GM10266 (cell line): ENCODE data around the gene WDR73.

Experiments
- DNase-seq: peaks from one replicate; pipeline ENCODE4 v3.0.0; 2012; ENCODE audit errors: extremely low spot score
- CTCF ChIP-seq: IDR thresholded peaks from 2 replicates; pipeline ENCODE4 v1.5.1; 2012; ENCODE audit warnings: mild to moderate bottlenecking, low read depth; ENCODE audit not compliant: control insufficient read depth, insufficient read depth; ENCODE audit errors: missing control alignments

The WDR73 gene

GRCh38 chr15:84653910-84654688 lies at the start of gene WDR73:
Gene WDR73, minus strand, starts transcription at chr15:84654283. Its CDS starts 9 bp downstream, at chr15:84654274.
- TF ChIP-seq CTCF: no peak
- peak; percentile 94 for DNase-seq

- TF ChIP-seq CTCF: no peak
- no peak for DNase-seq
Observed at GRCh38 chr15:84703808-84704207, 49.7 kb upstream of the WDR73 start.

GRCh38 chr15:84702961-84703482 lies 48.9 kb upstream of the WDR73 start:
- no peak for DNase-seq
- no peak for TF ChIP-seq CTCF

- DNase-seq: no peak
- no peak for TF ChIP-seq CTCF
Observed at GRCh38 chr15:84699538-84700191, 45.6 kb upstream of the WDR73 start.

DNA sequence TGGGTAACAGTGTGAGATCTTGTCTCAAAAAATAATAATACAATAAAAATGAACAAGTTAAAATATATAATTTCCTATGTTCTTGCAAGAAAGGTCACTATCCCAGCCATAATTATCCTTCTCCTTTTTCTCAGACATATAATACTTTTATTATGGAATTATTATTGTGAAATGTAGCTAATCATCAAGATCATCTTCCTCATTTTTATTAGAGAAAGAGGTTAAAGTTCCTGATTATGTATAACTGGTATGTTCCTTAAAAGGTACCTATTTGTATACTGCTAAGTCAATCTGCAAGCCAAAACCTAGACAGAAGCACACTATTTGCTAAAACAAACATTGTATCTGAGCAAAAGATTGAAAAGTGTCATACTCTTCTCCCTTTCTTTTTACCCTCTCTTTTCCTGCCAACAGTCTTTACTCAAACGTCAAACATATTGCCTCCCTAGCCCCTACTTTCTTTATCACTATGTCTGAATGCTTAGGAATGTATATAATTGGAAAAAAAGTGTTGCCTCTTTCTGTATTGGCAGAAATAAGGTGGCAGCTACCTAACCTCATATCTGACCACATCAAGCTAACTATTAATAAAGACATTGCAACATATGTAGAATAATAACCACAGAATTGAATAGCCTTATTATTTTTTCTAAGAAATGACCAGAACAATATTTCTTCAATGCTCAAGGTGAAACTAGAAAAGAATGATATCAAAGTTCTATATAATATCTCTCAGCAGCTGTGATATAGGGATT lies 43.3 kb upstream of the WDR73 start:
- no peak for DNase-seq
- no peak for TF ChIP-seq CTCF

GRCh38 chr15:84696757-84697156 lies 42.7 kb upstream of the WDR73 start:
- TF ChIP-seq CTCF: no peak
- DNase-seq: no peak
